Brain microvascular endothelial cell (primary cell): ENCODE data around the gene GRAP2.

Experiments
- DNase-seq: peaks from one replicate; pipeline ENCODE4 v3.0.0-alpha.2; 2020
- H3K27ac ChIP-seq: fragments of 250-450 bp; sonication (Bioruptor Pico); 2 replicates; pipeline ENCODE4 v1.5.1; 2020; ENCODE audit warnings: mild to moderate bottlenecking, moderate library complexity
- H3K27me3 ChIP-seq: fragments of 250-450 bp; sonication (Bioruptor Pico); replicated peaks from 2 replicates; pipeline ENCODE4 v1.5.1; 2020; ENCODE audit warnings: mild to moderate bottlenecking
- H3K36me3 ChIP-seq: fragments of 250-450 bp; sonication (Bioruptor Pico); replicated peaks from 2 replicates; pipeline ENCODE4 v1.5.1; 2020; ENCODE audit warnings: mild to moderate bottlenecking
- H3K4me3 ChIP-seq: 2 replicates; pipeline ENCODE4 v1.5.1; 2011; ENCODE audit warnings: low read depth, mild to moderate bottlenecking, control low read depth, low read length, moderate library complexity
- in situ Hi-C: cut with HindIII; loops from 2 replicates; pipeline ENCODE4 v1.10.0; 2017; ENCODE audit warnings: low sequenced_read_pairs, low pct_ligation_motif_present
- TF ChIP-seq, protein P1 (sequence below): IDR thresholded peaks from 2 replicates; pipeline ENCODE4 v1.5.1; 2011; ENCODE audit warnings: low read depth, mild to moderate bottlenecking, moderate library complexity, low read length, control low read depth, inconsistent platforms; ENCODE audit errors: missing control alignments

GRAP2 gene

GRCh38 chr22:40021401-40022000, 120.6 kb downstream of the GRAP2 start:
- Histone ChIP-seq H3K27ac (no peak overlapping the region), H3K4me3 (no peak overlapping the region), H3K36me3 (no peaks in the 10 kb centered on the region), H3K27me3 (no peaks in the 10 kb centered on the region)
- TF ChIP-seq, protein P1, sequence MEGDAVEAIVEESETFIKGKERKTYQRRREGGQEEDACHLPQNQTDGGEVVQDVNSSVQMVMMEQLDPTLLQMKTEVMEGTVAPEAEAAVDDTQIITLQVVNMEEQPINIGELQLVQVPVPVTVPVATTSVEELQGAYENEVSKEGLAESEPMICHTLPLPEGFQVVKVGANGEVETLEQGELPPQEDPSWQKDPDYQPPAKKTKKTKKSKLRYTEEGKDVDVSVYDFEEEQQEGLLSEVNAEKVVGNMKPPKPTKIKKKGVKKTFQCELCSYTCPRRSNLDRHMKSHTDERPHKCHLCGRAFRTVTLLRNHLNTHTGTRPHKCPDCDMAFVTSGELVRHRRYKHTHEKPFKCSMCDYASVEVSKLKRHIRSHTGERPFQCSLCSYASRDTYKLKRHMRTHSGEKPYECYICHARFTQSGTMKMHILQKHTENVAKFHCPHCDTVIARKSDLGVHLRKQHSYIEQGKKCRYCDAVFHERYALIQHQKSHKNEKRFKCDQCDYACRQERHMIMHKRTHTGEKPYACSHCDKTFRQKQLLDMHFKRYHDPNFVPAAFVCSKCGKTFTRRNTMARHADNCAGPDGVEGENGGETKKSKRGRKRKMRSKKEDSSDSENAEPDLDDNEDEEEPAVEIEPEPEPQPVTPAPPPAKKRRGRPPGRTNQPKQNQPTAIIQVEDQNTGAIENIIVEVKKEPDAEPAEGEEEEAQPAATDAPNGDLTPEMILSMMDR, result no peak
- in situ Hi-C loops, result loop anchor here (25.0 kb wide), 1 partner anchor 459 kb away; the partner anchor contains the start of gene CACNA1I
- no peak for DNase-seq

- TF ChIP-seq, protein P1, result no peak
- in situ Hi-C loops, result loop anchor here (25.0 kb wide), 1 partner anchor 460 kb away; the partner anchor contains the start of gene CACNA1I
Observed at GRCh38 chr22:40022536-40023240, 121.8 kb downstream of the GRAP2 start.

More at GRCh38 chr22:40022536-40023240, 121.8 kb downstream of the GRAP2 start:
- Histone ChIP-seq H3K27ac (no peak overlapping the region), H3K4me3 (no peak overlapping the region), H3K27me3 (no peaks in the 10 kb centered on the region), H3K36me3 (no peaks in the 10 kb centered on the region)
- no peak for DNase-seq
